ENCODE measurements around the gene BSCL2. TPM values are rescaled to one million over a fixed set of nuclear protein-coding genes. Genes with fewer than 3 reads are reported as not detected.

BSCL2 gene
- total and polyA plus RNA-seq, 2 of the 13 experiments (the other 11 are each of a cell fraction or from before 2014, with no cell fraction given): 19.5 to 21.1 TPM

DNA sequence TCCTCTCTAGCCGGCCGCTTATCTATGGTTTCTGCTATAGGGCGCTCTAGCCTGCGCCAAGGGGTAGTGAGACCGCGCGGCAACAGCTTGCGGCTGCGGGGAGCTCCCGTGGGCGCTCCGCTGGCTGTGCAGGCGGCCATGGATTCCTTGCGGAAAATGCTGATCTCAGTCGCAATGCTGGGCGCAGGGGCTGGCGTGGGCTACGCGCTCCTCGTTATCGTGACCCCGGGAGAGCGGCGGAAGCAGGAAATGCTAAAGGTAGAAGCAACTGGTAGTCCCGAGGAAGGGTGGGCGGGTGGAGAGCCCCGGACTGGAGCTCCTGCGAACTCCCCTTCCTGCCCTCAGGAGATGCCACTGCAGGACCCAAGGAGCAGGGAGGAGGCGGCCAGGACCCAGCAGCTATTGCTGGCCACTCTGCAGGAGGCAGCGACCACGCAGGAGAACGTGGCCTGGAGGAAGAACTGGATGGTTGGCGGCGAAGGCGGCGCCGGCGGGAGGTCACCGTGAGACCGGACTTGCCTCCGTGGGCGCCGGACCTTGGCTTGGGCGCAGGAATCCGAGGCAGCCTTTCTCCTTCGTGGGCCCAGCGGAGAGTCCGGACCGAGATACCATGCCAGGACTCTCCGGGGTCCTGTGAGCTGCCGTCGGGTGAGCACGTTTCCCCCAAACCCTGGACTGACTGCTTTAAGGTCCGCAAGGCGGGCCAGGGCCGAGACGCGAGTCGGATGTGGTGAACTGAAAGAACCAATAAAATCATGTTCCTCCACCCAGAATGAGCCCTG is 35.4 kb downstream of the BSCL2 start, which contains the start of the genes LBHD1 and UQCC3 (continued):
- TF ChIP-seq, protein P1, sequence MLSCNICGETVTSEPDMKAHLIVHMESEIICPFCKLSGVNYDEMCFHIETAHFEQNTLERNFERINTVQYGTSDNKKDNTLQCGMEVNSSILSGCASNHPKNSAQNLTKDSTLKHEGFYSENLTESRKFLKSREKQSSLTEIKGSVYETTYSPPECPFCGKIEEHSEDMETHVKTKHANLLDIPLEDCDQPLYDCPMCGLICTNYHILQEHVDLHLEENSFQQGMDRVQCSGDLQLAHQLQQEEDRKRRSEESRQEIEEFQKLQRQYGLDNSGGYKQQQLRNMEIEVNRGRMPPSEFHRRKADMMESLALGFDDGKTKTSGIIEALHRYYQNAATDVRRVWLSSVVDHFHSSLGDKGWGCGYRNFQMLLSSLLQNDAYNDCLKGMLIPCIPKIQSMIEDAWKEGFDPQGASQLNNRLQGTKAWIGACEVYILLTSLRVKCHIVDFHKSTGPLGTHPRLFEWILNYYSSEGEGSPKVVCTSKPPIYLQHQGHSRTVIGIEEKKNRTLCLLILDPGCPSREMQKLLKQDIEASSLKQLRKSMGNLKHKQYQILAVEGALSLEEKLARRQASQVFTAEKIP (CRISPR knock-in tag; IDR thresholded peaks at IDR 0.05; ENCODE audit: borderline replicate concordance): no peak
- no peak; the same call in 1 of the 2 replicates for TF ChIP-seq IRF2 (CRISPR knock-in tag; IDR thresholded peaks at IDR 0.05)
- no peak for TF ChIP-seq SOX5 (CRISPR knock-in tag; IDR thresholded peaks at IDR 0.05; ENCODE audit: borderline replicate concordance)
- TF ChIP-seq ZBTB21 (CRISPR knock-in tag; IDR thresholded peaks at IDR 0.05): no peak
- TF ChIP-seq, protein P2, sequence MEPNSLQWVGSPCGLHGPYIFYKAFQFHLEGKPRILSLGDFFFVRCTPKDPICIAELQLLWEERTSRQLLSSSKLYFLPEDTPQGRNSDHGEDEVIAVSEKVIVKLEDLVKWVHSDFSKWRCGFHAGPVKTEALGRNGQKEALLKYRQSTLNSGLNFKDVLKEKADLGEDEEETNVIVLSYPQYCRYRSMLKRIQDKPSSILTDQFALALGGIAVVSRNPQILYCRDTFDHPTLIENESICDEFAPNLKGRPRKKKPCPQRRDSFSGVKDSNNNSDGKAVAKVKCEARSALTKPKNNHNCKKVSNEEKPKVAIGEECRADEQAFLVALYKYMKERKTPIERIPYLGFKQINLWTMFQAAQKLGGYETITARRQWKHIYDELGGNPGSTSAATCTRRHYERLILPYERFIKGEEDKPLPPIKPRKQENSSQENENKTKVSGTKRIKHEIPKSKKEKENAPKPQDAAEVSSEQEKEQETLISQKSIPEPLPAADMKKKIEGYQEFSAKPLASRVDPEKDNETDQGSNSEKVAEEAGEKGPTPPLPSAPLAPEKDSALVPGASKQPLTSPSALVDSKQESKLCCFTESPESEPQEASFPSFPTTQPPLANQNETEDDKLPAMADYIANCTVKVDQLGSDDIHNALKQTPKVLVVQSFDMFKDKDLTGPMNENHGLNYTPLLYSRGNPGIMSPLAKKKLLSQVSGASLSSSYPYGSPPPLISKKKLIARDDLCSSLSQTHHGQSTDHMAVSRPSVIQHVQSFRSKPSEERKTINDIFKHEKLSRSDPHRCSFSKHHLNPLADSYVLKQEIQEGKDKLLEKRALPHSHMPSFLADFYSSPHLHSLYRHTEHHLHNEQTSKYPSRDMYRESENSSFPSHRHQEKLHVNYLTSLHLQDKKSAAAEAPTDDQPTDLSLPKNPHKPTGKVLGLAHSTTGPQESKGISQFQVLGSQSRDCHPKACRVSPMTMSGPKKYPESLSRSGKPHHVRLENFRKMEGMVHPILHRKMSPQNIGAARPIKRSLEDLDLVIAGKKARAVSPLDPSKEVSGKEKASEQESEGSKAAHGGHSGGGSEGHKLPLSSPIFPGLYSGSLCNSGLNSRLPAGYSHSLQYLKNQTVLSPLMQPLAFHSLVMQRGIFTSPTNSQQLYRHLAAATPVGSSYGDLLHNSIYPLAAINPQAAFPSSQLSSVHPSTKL (CRISPR knock-in tag; IDR thresholded peaks at IDR 0.05): no peak
- TF ChIP-seq, protein P3, sequence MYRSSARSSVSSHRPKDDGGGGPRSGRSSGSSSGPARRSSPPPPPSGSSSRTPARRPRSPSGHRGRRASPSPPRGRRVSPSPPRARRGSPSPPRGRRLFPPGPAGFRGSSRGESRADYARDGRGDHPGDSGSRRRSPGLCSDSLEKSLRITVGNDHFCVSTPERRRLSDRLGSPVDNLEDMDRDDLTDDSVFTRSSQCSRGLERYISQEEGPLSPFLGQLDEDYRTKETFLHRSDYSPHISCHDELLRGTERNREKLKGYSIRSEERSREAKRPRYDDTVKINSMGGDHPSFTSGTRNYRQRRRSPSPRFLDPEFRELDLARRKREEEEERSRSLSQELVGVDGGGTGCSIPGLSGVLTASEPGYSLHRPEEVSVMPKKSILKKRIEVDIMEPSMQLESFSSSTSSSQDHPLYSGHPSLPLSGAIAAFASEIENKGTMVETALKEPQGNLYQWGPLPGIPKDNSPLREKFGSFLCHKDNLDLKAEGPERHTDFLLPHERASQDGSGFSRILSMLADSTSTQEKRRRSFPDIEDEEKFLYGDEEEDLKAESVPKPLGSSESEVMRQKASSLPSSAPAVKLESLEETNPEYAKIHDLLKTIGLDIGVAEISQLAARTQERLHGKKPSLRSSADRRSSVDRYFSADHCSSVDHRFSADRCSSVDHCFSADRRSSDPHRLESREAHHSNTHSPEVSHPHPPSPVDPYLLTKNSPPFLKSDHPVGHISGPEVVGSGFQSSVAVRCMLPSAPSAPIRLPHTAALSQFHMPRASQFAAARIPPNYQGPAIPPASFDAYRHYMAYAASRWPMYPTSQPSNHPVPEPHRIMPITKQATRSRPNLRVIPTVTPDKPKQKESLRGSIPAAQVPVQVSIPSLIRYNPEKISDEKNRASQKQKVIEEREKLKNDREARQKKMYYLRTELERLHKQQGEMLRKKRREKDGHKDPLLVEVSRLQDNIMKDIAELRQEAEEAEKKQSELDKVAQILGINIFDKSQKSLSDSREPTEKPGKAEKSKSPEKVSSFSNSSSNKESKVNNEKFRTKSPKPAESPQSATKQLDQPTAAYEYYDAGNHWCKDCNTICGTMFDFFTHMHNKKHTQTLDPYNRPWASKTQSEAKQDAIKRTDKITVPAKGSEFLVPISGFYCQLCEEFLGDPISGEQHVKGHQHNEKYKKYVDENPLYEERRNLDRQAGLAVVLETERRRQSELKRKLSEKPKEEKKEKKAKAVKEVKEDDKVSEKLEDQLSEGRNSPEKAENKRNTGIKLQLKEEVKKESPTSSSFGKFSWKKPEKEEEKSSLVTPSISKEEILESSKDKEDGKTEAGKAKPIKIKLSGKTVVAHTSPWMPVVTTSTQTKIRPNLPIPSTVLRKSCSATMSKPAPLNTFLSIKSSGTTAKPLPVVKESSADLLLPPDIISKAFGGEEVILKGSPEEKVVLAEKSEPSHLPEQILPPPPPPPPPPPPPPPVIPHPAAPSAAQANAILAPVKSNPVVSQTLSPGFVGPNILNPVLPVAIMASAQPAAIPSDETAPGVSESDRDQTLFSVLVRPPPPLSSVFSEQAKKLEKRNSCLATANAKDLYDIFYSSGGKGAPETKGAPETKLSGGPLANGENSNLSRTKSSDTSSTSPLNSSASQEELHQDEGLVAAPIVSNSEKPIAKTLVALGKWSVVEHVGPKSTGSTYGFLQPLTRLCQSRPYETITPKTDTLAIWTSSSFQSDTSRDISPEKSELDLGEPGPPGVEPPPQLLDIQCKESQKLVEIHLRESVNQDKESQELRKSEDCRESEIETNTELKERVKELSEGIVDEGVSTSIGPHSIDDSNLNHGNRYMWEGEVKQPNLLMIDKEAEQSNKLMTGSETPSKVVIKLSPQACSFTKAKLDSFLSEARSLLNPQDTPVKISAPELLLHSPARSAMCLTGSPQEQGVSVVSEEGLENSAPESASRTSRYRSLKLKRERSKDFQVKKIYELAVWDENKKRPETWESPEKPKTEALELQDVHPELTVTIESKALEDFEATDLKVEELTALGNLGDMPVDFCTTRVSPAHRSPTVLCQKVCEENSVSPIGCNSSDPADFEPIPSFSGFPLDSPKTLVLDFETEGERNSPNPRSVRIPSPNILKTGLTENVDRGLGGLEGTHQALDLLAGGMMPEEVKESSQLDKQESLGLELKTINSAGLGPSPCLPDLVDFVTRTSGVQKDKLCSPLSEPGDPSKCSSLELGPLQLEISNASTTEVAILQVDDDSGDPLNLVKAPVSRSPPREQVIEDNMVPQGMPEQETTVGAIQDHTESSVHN (CRISPR knock-in tag; IDR thresholded peaks at IDR 0.05): no peak
- peak; percentile 68 for TF ChIP-seq ZBTB38 (CRISPR knock-in tag; IDR thresholded peaks at IDR 0.05)
- TF ChIP-seq ATM (IDR thresholded peaks at IDR 0.05; ENCODE audit: borderline replicate concordance): no peak
- no peak for TF ChIP-seq IKZF4 (CRISPR knock-in tag; IDR thresholded peaks at IDR 0.05; ENCODE audit: borderline replicate concordance, low read depth, not compliant biosample characterization)
- peak; percentile 83 for TF ChIP-seq THAP11 (CRISPR knock-in tag; IDR thresholded peaks at IDR 0.05)
- TF ChIP-seq, protein P4, sequence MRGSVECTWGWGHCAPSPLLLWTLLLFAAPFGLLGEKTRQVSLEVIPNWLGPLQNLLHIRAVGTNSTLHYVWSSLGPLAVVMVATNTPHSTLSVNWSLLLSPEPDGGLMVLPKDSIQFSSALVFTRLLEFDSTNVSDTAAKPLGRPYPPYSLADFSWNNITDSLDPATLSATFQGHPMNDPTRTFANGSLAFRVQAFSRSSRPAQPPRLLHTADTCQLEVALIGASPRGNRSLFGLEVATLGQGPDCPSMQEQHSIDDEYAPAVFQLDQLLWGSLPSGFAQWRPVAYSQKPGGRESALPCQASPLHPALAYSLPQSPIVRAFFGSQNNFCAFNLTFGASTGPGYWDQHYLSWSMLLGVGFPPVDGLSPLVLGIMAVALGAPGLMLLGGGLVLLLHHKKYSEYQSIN (CRISPR knock-in tag; IDR thresholded peaks at IDR 0.05; ENCODE audit: borderline replicate concordance): no peak
- peak; percentile 21 for TF ChIP-seq ARNTL (CRISPR knock-in tag; IDR thresholded peaks at IDR 0.05)
- TF ChIP-seq FOXM1 (CRISPR knock-in tag; IDR thresholded peaks at IDR 0.05): no peak
- peak; percentile 2; the same call in 1 of the 2 replicates for TF ChIP-seq FOXO1 (CRISPR knock-in tag; IDR thresholded peaks at IDR 0.05)

Measured in HepG2 (cell line).